HEK293 (cell line): ENCODE data around the gene NEURL1.

ENCODE experiments used
- CTCF ChIA-PET: fragments of 350-600 bp; formaldehyde crosslinking; extraction: SDS; loops from one replicate; lab custom pipeline; 2021; ENCODE audit warnings: antibody characterized with exemption; lab: Yijun Ruan, JAX
- POLR2A ChIA-PET: fragments of 300-600 bp; formaldehyde crosslinking; extraction: SDS; loops from one replicate; lab custom pipeline; 2020; ENCODE audit warnings: antibody characterized with exemption, inconsistent platforms; lab: Yijun Ruan, JAX
- H3K27ac ChIP-seq: fragments of 200-500 bp; sonication (Bioruptor generic); 2 replicates; pipeline ENCODE4 v1.5.1; 2014; ENCODE audit warnings: low read depth, low read length, control low read depth, inconsistent platforms; ENCODE audit errors: extremely low read depth
- H3K36me3 ChIP-seq, 2 experiments: fragments of 200-500 bp in 1 of 2; sonication (Bioruptor generic) in 1 of 2; 1 replicate in 1 of 2; 2 replicates in 1 of 2; pipeline ENCODE4 v1.5.1; 2014 to 2017; ENCODE audit warnings: inconsistent platforms in 2 of 2, low read length in 2 of 2; ENCODE audit not compliant: control insufficient read depth in 2 of 2, insufficient read depth in 1 of 2
- H3K4me1 ChIP-seq: fragments of 200-500 bp; sonication (Bioruptor generic); 2 replicates; pipeline ENCODE4 v1.5.1; 2014; ENCODE audit warnings: mild to moderate bottlenecking, low read length, inconsistent platforms; ENCODE audit not compliant: control insufficient read depth, insufficient read depth
- H3K4me3 ChIP-seq: 2 replicates; pipeline ENCODE4 v1.5.1; 2011; ENCODE audit warnings: low read depth, mild to moderate bottlenecking, control low read depth, low read length, moderate library complexity
- H3K9me3 ChIP-seq: fragments of 200-500 bp; sonication (Bioruptor generic); 2 replicates; pipeline ENCODE4 v1.5.1; 2014; ENCODE audit warnings: low read depth, low read length, inconsistent platforms; ENCODE audit not compliant: control insufficient read depth, insufficient read depth
- KLF9 ChIP-seq: fragments of 450-650 bp; formaldehyde crosslinking; IDR thresholded peaks from 2 replicates; pipeline ENCODE4 v1.5.1; 2016; ENCODE audit warnings: missing biosample characterization, missing genetic modification characterization, low read depth
- MYNN ChIP-seq: fragments of 450-650 bp; formaldehyde crosslinking; IDR thresholded peaks from 2 replicates; pipeline ENCODE4 v1.5.1; 2016; ENCODE audit warnings: missing biosample characterization, missing genetic modification characterization, borderline replicate concordance
- SALL2 ChIP-seq: fragments of 450-650 bp; formaldehyde crosslinking; IDR thresholded peaks from 2 replicates; pipeline ENCODE4 v1.5.0; 2017; ENCODE audit warnings: missing biosample characterization, mild to moderate bottlenecking, missing genetic modification characterization, borderline replicate concordance
- SCRT2 ChIP-seq: fragments of 450-650 bp; formaldehyde crosslinking; IDR thresholded peaks from 2 replicates; pipeline ENCODE4 v1.5.1; 2016; ENCODE audit warnings: missing biosample characterization, missing genetic modification characterization
- ZBTB7A ChIP-seq: fragments of 450-650 bp; formaldehyde crosslinking; IDR thresholded peaks from 2 replicates; pipeline ENCODE4 v1.5.1; 2016; ENCODE audit warnings: low read depth, missing biosample characterization, missing genetic modification characterization
- ZIC2 ChIP-seq: fragments of 450-650 bp; formaldehyde crosslinking; IDR thresholded peaks from 2 replicates; pipeline ENCODE4 v1.5.1; 2016; ENCODE audit warnings: missing biosample characterization, missing genetic modification characterization
- ZNF155 ChIP-seq: fragments of 450-650 bp; formaldehyde crosslinking; IDR thresholded peaks from 2 replicates; pipeline ENCODE4 v1.5.1; 2016; ENCODE audit warnings: missing biosample characterization, missing genetic modification characterization
- ZNF19 ChIP-seq: fragments of 450-650 bp; formaldehyde crosslinking; IDR thresholded peaks from 2 replicates; pipeline ENCODE4; 2016; ENCODE audit warnings: missing biosample characterization, missing genetic modification characterization, low read depth
- ZNF202 ChIP-seq: fragments of 450-650 bp; formaldehyde crosslinking; IDR thresholded peaks from 2 replicates; pipeline ENCODE4 v1.5.1; 2016; ENCODE audit warnings: missing biosample characterization, missing genetic modification characterization, borderline replicate concordance
- ZNF335 ChIP-seq: fragments of 450-650 bp; formaldehyde crosslinking; conservative IDR thresholded peaks from 2 replicates; pipeline ENCODE4 v1.5.1; 2016; ENCODE audit warnings: missing biosample characterization, missing genetic modification characterization
- ZNF354C ChIP-seq: fragments of 450-650 bp; formaldehyde crosslinking; IDR thresholded peaks from 2 replicates; pipeline ENCODE4 v1.5.1; 2016; ENCODE audit warnings: missing biosample characterization, missing genetic modification characterization, low read depth, borderline replicate concordance
- ZNF521 ChIP-seq: fragments of 450-650 bp; formaldehyde crosslinking; IDR thresholded peaks from 2 replicates; pipeline ENCODE4 v1.5.1; 2017; ENCODE audit warnings: missing biosample characterization, mild to moderate bottlenecking, missing genetic modification characterization
- ZNF610 ChIP-seq: fragments of 450-650 bp; formaldehyde crosslinking; IDR thresholded peaks from 2 replicates; pipeline ENCODE4 v1.5.1; 2016; ENCODE audit warnings: missing biosample characterization, missing genetic modification characterization, borderline replicate concordance
- ZSCAN30 ChIP-seq: fragments of 450-650 bp; IDR thresholded peaks from 2 replicates; pipeline ENCODE4 v1.5.1; 2018; ENCODE audit warnings: missing biosample characterization, mild to moderate bottlenecking, missing genetic modification characterization, moderate library complexity
- TF ChIP-seq, protein P1 (sequence below): fragments of 450-650 bp; formaldehyde crosslinking; IDR thresholded peaks from 2 replicates; pipeline ENCODE4 v1.5.1; 2017; ENCODE audit warnings: missing biosample characterization, missing genetic modification characterization
- TF ChIP-seq, protein P2 (sequence below): fragments of 450-650 bp; formaldehyde crosslinking; IDR thresholded peaks from 2 replicates; pipeline ENCODE4 v1.5.1; 2016; ENCODE audit warnings: missing biosample characterization, missing genetic modification characterization
- TF ChIP-seq, protein P3 (sequence below): fragments of 450-650 bp; formaldehyde crosslinking; IDR thresholded peaks from 2 replicates; pipeline ENCODE4 v1.5.1; 2017; ENCODE audit warnings: missing biosample characterization, missing genetic modification characterization
- TF ChIP-seq, protein P4 (sequence below): fragments of 450-650 bp; formaldehyde crosslinking; IDR thresholded peaks from 2 replicates; pipeline ENCODE4 v1.5.1; 2016; ENCODE audit warnings: missing biosample characterization, missing genetic modification characterization
- TF ChIP-seq, protein P5 (sequence below): fragments of 450-650 bp; formaldehyde crosslinking; IDR thresholded peaks from 2 replicates; pipeline ENCODE4 v1.5.1; 2017; ENCODE audit warnings: missing biosample characterization, mild to moderate bottlenecking, missing genetic modification characterization, moderate library complexity
- TF ChIP-seq, protein P6 (sequence below): fragments of 450-650 bp; formaldehyde crosslinking; IDR thresholded peaks from 2 replicates; pipeline ENCODE4 v1.5.1; 2016; ENCODE audit warnings: missing biosample characterization, missing genetic modification characterization

Gene NEURL1

DNA sequence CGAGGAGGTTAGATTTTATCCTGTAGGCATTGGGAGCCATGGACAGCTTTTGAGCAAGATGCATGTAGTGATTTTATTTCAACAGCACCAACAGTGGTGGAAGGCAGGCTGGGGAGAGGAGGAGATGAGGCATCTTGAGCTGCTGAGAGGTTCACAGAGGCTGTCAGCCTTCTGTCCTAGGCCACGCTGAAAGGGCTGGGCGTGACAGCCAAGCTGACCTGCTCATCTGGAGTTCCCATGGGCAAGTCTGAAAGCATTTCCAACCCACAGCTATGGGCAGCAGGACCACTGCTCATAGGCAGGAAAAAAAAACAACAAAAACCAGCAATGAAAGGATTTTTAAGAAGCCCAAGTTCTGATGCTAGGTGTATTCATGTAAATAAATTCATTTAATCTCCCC lies 7.7 kb downstream of the NEURL1 start:
- ChIA-PET CTCF (interaction anchor here (0.6 to 2.4 kb wide), 4 partner anchors 8 to 79 kb away, joined by 3 to 7 read pairs (median 4); no protein-coding TSS in a partner anchor), POLR2A (interaction anchor here (1.0 kb wide), 1 partner anchor 8 kb away, joined by 5 read pairs; no protein-coding TSS in a partner anchor)
- no peak overlapping the region for H3K27ac ChIP-seq
- no peaks in the 10 kb centered on the region for H3K36me3 ChIP-seq
- H3K9me3 ChIP-seq: no peaks in the 10 kb centered on the region
- no peak for TF ChIP-seq ZNF354C (tag by site-specific recombination)
- no peak for TF ChIP-seq ZSCAN30
- TF ChIP-seq KLF9 (tag by site-specific recombination): no peak
- TF ChIP-seq ZNF202 (tag by site-specific recombination): no peak
- TF ChIP-seq, protein P1, sequence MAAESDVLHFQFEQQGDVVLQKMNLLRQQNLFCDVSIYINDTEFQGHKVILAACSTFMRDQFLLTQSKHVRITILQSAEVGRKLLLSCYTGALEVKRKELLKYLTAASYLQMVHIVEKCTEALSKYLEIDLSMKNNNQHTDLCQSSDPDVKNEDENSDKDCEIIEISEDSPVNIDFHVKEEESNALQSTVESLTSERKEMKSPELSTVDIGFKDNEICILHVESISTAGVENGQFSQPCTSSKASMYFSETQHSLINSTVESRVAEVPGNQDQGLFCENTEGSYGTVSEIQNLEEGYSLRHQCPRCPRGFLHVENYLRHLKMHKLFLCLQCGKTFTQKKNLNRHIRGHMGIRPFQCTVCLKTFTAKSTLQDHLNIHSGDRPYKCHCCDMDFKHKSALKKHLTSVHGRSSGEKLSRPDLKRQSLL: no peak
- TF ChIP-seq, protein P2, sequence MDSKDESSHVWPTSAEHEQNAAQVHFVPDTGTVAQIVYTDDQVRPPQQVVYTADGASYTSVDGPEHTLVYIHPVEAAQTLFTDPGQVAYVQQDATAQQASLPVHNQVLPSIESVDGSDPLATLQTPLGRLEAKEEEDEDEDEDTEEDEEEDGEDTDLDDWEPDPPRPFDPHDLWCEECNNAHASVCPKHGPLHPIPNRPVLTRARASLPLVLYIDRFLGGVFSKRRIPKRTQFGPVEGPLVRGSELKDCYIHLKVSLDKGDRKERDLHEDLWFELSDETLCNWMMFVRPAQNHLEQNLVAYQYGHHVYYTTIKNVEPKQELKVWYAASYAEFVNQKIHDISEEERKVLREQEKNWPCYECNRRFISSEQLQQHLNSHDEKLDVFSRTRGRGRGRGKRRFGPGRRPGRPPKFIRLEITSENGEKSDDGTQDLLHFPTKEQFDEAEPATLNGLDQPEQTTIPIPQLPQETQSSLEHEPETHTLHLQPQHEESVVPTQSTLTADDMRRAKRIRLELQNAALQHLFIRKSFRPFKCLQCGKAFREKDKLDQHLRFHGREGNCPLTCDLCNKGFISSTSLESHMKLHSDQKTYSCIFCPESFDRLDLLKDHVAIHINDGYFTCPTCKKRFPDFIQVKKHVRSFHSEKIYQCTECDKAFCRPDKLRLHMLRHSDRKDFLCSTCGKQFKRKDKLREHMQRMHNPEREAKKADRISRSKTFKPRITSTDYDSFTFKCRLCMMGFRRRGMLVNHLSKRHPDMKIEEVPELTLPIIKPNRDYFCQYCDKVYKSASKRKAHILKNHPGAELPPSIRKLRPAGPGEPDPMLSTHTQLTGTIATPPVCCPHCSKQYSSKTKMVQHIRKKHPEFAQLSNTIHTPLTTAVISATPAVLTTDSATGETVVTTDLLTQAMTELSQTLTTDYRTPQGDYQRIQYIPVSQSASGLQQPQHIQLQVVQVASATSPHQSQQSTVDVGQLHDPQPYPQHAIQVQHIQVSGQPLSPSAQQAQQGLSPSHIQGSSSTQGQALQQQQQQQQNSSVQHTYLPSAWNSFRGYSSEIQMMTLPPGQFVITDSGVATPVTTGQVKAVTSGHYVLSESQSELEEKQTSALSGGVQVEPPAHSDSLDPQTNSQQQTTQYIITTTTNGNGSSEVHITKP (tag by site-specific recombination): no peak
- TF ChIP-seq MYNN: no peak
- TF ChIP-seq ZNF610: no peak
- TF ChIP-seq, protein P3, sequence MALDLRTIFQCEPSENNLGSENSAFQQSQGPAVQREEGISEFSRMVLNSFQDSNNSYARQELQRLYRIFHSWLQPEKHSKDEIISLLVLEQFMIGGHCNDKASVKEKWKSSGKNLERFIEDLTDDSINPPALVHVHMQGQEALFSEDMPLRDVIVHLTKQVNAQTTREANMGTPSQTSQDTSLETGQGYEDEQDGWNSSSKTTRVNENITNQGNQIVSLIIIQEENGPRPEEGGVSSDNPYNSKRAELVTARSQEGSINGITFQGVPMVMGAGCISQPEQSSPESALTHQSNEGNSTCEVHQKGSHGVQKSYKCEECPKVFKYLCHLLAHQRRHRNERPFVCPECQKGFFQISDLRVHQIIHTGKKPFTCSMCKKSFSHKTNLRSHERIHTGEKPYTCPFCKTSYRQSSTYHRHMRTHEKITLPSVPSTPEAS (tag by site-specific recombination): no peak
- TF ChIP-seq ZNF521 (tag by site-specific recombination): no peak
- no peak for TF ChIP-seq ZIC2
- TF ChIP-seq, protein P4, sequence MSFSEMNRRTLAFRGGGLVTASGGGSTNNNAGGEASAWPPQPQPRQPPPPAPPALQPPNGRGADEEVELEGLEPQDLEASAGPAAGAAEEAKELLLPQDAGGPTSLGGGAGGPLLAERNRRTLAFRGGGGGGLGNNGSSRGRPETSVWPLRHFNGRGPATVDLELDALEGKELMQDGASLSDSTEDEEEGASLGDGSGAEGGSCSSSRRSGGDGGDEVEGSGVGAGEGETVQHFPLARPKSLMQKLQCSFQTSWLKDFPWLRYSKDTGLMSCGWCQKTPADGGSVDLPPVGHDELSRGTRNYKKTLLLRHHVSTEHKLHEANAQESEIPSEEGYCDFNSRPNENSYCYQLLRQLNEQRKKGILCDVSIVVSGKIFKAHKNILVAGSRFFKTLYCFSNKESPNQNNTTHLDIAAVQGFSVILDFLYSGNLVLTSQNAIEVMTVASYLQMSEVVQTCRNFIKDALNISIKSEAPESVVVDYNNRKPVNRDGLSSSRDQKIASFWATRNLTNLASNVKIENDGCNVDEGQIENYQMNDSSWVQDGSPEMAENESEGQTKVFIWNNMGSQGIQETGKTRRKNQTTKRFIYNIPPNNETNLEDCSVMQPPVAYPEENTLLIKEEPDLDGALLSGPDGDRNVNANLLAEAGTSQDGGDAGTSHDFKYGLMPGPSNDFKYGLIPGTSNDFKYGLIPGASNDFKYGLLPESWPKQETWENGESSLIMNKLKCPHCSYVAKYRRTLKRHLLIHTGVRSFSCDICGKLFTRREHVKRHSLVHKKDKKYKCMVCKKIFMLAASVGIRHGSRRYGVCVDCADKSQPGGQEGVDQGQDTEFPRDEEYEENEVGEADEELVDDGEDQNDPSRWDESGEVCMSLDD (tag by site-specific recombination): no peak
- no peak for TF ChIP-seq SCRT2 (tag by site-specific recombination)
- TF ChIP-seq ZBTB7A: no peak
- TF ChIP-seq, protein P5, sequence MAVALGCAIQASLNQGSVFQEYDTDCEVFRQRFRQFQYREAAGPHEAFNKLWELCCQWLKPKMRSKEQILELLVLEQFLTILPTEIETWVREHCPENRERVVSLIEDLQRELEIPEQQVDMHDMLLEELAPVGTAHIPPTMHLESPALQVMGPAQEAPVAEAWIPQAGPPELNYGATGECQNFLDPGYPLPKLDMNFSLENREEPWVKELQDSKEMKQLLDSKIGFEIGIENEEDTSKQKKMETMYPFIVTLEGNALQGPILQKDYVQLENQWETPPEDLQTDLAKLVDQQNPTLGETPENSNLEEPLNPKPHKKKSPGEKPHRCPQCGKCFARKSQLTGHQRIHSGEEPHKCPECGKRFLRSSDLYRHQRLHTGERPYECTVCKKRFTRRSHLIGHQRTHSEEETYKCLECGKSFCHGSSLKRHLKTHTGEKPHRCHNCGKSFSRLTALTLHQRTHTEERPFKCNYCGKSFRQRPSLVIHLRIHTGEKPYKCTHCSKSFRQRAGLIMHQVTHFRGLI (tag by site-specific recombination): no peak
- no peak for TF ChIP-seq ZNF155 (tag by site-specific recombination)
- no peak for TF ChIP-seq ZNF335
- TF ChIP-seq SALL2 (tag by site-specific recombination): no peak
- TF ChIP-seq, protein P6, sequence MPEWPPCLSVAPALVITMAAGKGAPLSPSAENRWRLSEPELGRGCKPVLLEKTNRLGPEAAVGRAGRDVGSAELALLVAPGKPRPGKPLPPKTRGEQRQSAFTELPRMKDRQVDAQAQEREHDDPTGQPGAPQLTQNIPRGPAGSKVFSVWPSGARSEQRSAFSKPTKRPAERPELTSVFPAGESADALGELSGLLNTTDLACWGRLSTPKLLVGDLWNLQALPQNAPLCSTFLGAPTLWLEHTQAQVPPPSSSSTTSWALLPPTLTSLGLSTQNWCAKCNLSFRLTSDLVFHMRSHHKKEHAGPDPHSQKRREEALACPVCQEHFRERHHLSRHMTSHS: no peak
- no peak for TF ChIP-seq ZNF19
- peaks cover 4% of the 10 kb centered on the region; the same call in 1 of the 2 replicates for H3K4me1 ChIP-seq
- no peak overlapping the region for H3K4me3 ChIP-seq
